Endothelial cell of umbilical vein (primary cell): ENCODE results near the gene PCDHB14. TPM values are rescaled to one million over a fixed set of nuclear protein-coding genes. Genes with fewer than 3 reads are reported as not detected.
"Not testable (repeated sequence)": the region's sequence is repeated elsewhere in the genome, so short reads cannot be mapped to it uniquely, and the experiment has no call there.

ENCODE experiments used
- BruUV-seq: library from RNA; stranded (reverse); fragments of 400-500 nt; replicated peaks from 2 replicates; lab custom pipeline; 2021; lab: Mats Ljungman, UMichigan
- CTCF ChIA-PET: fragments of 300-600, 350-600 bp; sonication (Branson Sonifier 250); formaldehyde crosslinking; loops from one replicate; lab custom pipeline; 2021; ENCODE audit warnings: antibody characterized with exemption, inconsistent platforms; lab: Charles Lee
- POLR2A ChIA-PET: fragments of 300-600, 350-600 bp; sonication (Branson Sonifier 250); formaldehyde crosslinking; loops from one replicate; lab custom pipeline; 2021; ENCODE audit warnings: antibody characterized with exemption, inconsistent platforms; lab: Charles Lee
- DNase-seq: peaks from one replicate; pipeline ENCODE4 v3.0.0-alpha.2; 2011; ENCODE audit warnings: low read depth, low spot score
- FAIRE-seq: peaks from 2 replicates; lab custom pipeline; 2011; peaks lifted over from hg19 to GRCh38; lab: Jason Lieb, UNC
- H2AFZ ChIP-seq: 2 replicates; pipeline ENCODE4 v1.6.0; 2012; ENCODE audit warnings: low read depth, low read length, control low read depth, inconsistent platforms
- H3K27ac ChIP-seq: 2 replicates; pipeline ENCODE4 v1.5.1; 2011; ENCODE audit warnings: low read depth, mild to moderate bottlenecking, control low read depth, low read length, moderate library complexity; ENCODE audit not compliant: insufficient read depth
- H3K27me3 ChIP-seq, 2 experiments: 2 replicates each; pipeline versions ENCODE4 v1.6.0 to v1.6.1; 2011; ENCODE audit warnings: low read length in 2 of 2, mixed read lengths in 1 of 2; ENCODE audit not compliant: control insufficient read depth in 2 of 2, insufficient read depth in 2 of 2
- H3K36me3 ChIP-seq, 2 experiments: 2 replicates in 1 of 2; 3 replicates in 1 of 2; pipeline ENCODE4 v1.5.1; 2011; ENCODE audit warnings: low read length in 2 of 2, mild to moderate bottlenecking in 1 of 2, moderate library complexity in 1 of 2; ENCODE audit not compliant: control insufficient read depth in 2 of 2, insufficient read depth in 2 of 2; ENCODE audit errors: extremely low read depth in 1 of 2
- H3K4me1 ChIP-seq: 3 replicates; pipeline ENCODE4 v1.5.1; 2011; ENCODE audit warnings: mild to moderate bottlenecking, low read length; ENCODE audit not compliant: control insufficient read depth, insufficient read depth; ENCODE audit errors: extremely low read depth
- H3K4me2 ChIP-seq: 2 replicates; pipeline ENCODE4 v1.6.1; 2011; ENCODE audit warnings: low read length, control low read depth, mixed read lengths; ENCODE audit not compliant: insufficient read depth
- H3K4me3 ChIP-seq, 3 experiments: fragments of 200-600 bp in 1 of 3; sonication (generic), shearing (Covaris generic) in 1 of 3; replicated peaks in 1 of 3; 2 replicates each; pipeline ENCODE4 v1.5.1; 2011 to 2016; ENCODE audit warnings: control low read depth in 3 of 3, low read length in 3 of 3, mild to moderate bottlenecking in 2 of 3, inconsistent platforms in 1 of 3, low read depth in 1 of 3, moderate library complexity in 1 of 3; ENCODE audit not compliant: insufficient read depth in 1 of 3
- H3K79me2 ChIP-seq: 2 replicates; pipeline ENCODE4 v1.6.0; 2012; ENCODE audit warnings: low read length, inconsistent platforms; ENCODE audit not compliant: control insufficient read depth, insufficient read depth
- H3K9ac ChIP-seq: replicated peaks from 2 replicates; pipeline ENCODE3; 2011; ENCODE audit warnings: low read length, control low read depth; ENCODE audit not compliant: insufficient read depth; ENCODE audit errors: extremely low read depth
- H3K9me1 ChIP-seq: replicated peaks from 3 replicates; pipeline ENCODE4 v1.6.0; 2011; ENCODE audit warnings: mild to moderate bottlenecking, low read length; ENCODE audit not compliant: control insufficient read depth, insufficient read depth; ENCODE audit errors: extremely low read depth
- H3K9me3 ChIP-seq: replicated peaks from 2 replicates; pipeline ENCODE4 v1.5.1; 2012; ENCODE audit warnings: low read length, inconsistent platforms; ENCODE audit not compliant: control insufficient read depth, insufficient read depth
- H4K20me1 ChIP-seq: replicated peaks from 2 replicates; pipeline ENCODE3; 2011; ENCODE audit warnings: mild to moderate bottlenecking, low read length; ENCODE audit not compliant: control insufficient read depth, insufficient read depth; ENCODE audit errors: extremely low read depth
- dilution Hi-C: fragments of 300-500 bp; cut with MboI; formaldehyde crosslinking; loops from one replicate; pipeline ENCODE4 v1.15.0; 2019; ENCODE audit warnings: low sequenced_read_pairs; ENCODE audit not compliant: extremely low pct_ligation_motif_present
- intact Hi-C: fragments of 100-400 bp; cut with micrococcal nuclease; formaldehyde crosslinking; loops from one replicate; pipeline ENCODE4 v1.10.0; 2022
- polyA plus RNA-seq, 4 experiments: library from polyadenylated mRNA; depleted of rRNA in 3 of 4; stranded (reverse) in 3 of 4; unstranded in 1 of 4; fragments of >200 nt; gene quantifications; 2 replicates each; pipeline versions ENCODE4 v1.2.1 to v1.2.3, GENCODE V29; 2011 to 2012; ENCODE audit warnings: missing spikeins in 1 of 4
- total RNA-seq: library from RNA; stranded (reverse); gene quantifications from 2 replicates; pipeline ENCODE4 v1.2.3, GENCODE V29; 2021

PCDHB14 gene
- total and polyA plus RNA-seq, 2 donors (not counting 3 experiments of a cell fraction or from before 2014, with no cell fraction given): 0.72 to 1.0 TPM

- POLR2A ChIA-PET, H3K36me3 ChIP-seq, H2AFZ ChIP-seq, intact Hi-C loops, H3K9me1 ChIP-seq, H4K20me1 ChIP-seq, H3K9me3 ChIP-seq, H3K27me3 ChIP-seq, H3K79me2 ChIP-seq, DNase-seq, H3K4me3 ChIP-seq, H3K4me1 ChIP-seq, FAIRE-seq, H3K9ac ChIP-seq, BruUV-seq, H3K4me2 ChIP-seq, CTCF ChIA-PET, dilution Hi-C loops, H3K27ac ChIP-seq: not testable (repeated sequence)
Observed at GRCh38 chr5:141210849-141211248, 12.3 kb upstream of the PCDHB14 start.

GRCh38 chr5:141213656-141214339, 9.3 kb upstream of the PCDHB14 start, which contains the start of gene PCDHB13:
PCDHB13 (plus strand) TSS chr5:141213919; CDS start chr5:141214124, 205 bp downstream.
- H3K4me1 ChIP-seq, H3K4me3 ChIP-seq, H3K4me2 ChIP-seq, H3K36me3 ChIP-seq, H3K9ac ChIP-seq, H3K27me3 ChIP-seq, H3K27ac ChIP-seq, H4K20me1 ChIP-seq, H2AFZ ChIP-seq, POLR2A ChIA-PET, dilution Hi-C loops, intact Hi-C loops, H3K9me3 ChIP-seq, H3K79me2 ChIP-seq, H3K9me1 ChIP-seq: not testable (repeated sequence)
- DNase-seq (peak; percentile 44), FAIRE-seq (peak; percentile 69)
- CTCF ChIA-PET: interaction anchor here (0.9 to 1.3 kb wide), 3 partner anchors 204 to 350 kb away, joined by 3 to 6 read pairs (median 3); partner anchors contain the start of gene PCDHGB7
- BruUV-seq: TSS peak; percentile 24

- POLR2A ChIA-PET, FAIRE-seq, intact Hi-C loops, H4K20me1 ChIP-seq, H3K27me3 ChIP-seq, H3K79me2 ChIP-seq, H3K4me2 ChIP-seq, H3K9me3 ChIP-seq, dilution Hi-C loops, H3K36me3 ChIP-seq, H3K9ac ChIP-seq, DNase-seq, H3K4me1 ChIP-seq, BruUV-seq, H2AFZ ChIP-seq, H3K27ac ChIP-seq, H3K9me1 ChIP-seq, H3K4me3 ChIP-seq: not testable (repeated sequence)
- CTCF ChIA-PET: interaction anchor here (0.6 kb wide), 1 partner anchor 36 kb away, joined by 3 read pairs; no protein-coding TSS in a partner anchor
Observed at GRCh38 chr5:141214583-141214982, 8.6 kb upstream of the PCDHB14 start.

- H3K9me1 ChIP-seq, BruUV-seq, H3K27me3 ChIP-seq, DNase-seq, H3K4me2 ChIP-seq, H3K4me1 ChIP-seq, H3K36me3 ChIP-seq, intact Hi-C loops, H4K20me1 ChIP-seq, H3K79me2 ChIP-seq, FAIRE-seq, H3K4me3 ChIP-seq, H2AFZ ChIP-seq, H3K9me3 ChIP-seq, dilution Hi-C loops, H3K27ac ChIP-seq, H3K9ac ChIP-seq, POLR2A ChIA-PET, CTCF ChIA-PET: not testable (repeated sequence)
Observed at GRCh38 chr5:141215504-141215903, 7.6 kb upstream of the PCDHB14 start.
